Fibroblast of lung (primary cell): ENCODE results near the gene FCMR. TPM values are rescaled to one million over a fixed set of nuclear protein-coding genes. Genes with fewer than 3 reads are reported as not detected.

Experiments
- DNase-seq, 2 donors: peaks; one replicate each; pipeline versions ENCODE4 v3.0.0 to v3.0.0-alpha.2; 2010; ENCODE audit warnings: low read depth in 2 of 2
- H2AFZ ChIP-seq: 2 replicates; pipeline ENCODE4 v1.5.1; 2012; ENCODE audit warnings: low read length, control low read depth, inconsistent platforms
- H3K27ac ChIP-seq: 2 replicates; pipeline ENCODE4 v1.5.1; 2011; ENCODE audit warnings: low read length, control low read depth; ENCODE audit not compliant: insufficient read depth
- H3K27me3 ChIP-seq: 2 replicates; pipeline ENCODE4 v1.5.1; 2011; ENCODE audit warnings: mild to moderate bottlenecking, low read length; ENCODE audit not compliant: control insufficient read depth, insufficient read depth
- H3K36me3 ChIP-seq: 2 replicates; pipeline ENCODE4 v1.5.1; 2011; ENCODE audit warnings: low read length; ENCODE audit not compliant: control insufficient read depth, insufficient read depth
- H3K4me1 ChIP-seq: 2 replicates; pipeline ENCODE4 v1.5.1; 2011; ENCODE audit warnings: low read length; ENCODE audit not compliant: control insufficient read depth, insufficient read depth; ENCODE audit errors: extremely low read depth
- H3K4me2 ChIP-seq: 2 replicates; pipeline ENCODE4 v1.5.1; 2011; ENCODE audit warnings: low read length, control low read depth; ENCODE audit not compliant: insufficient read depth; ENCODE audit errors: extremely low read depth
- H3K4me3 ChIP-seq, 4 experiments: fragments of 200-600 bp in 1 of 4; sonication (generic) in 1 of 4; replicated peaks in 1 of 4; 2 replicates each; pipeline ENCODE4 v1.5.1; 2011 to 2016; ENCODE audit warnings: low read length in 4 of 4, low read depth in 3 of 4, mild to moderate bottlenecking in 3 of 4, control low read depth in 2 of 4, inconsistent platforms in 1 of 4, mixed read lengths in 1 of 4; ENCODE audit not compliant: insufficient read depth in 1 of 4; ENCODE audit errors: control extremely low read depth in 1 of 4
- H3K79me2 ChIP-seq: 2 replicates; pipeline ENCODE4 v1.5.1; 2012; ENCODE audit warnings: mild to moderate bottlenecking, low read length, inconsistent platforms; ENCODE audit not compliant: control insufficient read depth, insufficient read depth
- H3K9ac ChIP-seq: 2 replicates; pipeline ENCODE4 v1.5.1; 2011; ENCODE audit warnings: mild to moderate bottlenecking, low read length, control low read depth; ENCODE audit not compliant: insufficient read depth
- H3K9me3 ChIP-seq: 2 replicates; pipeline ENCODE4 v1.5.1; 2012; ENCODE audit warnings: low read depth, low read length; ENCODE audit not compliant: control insufficient read depth, insufficient read depth
- H4K20me1 ChIP-seq: 2 replicates; pipeline ENCODE4 v1.5.1; 2011; ENCODE audit warnings: low read length; ENCODE audit not compliant: control insufficient read depth, insufficient read depth; ENCODE audit errors: extremely low read depth
- EZH2 ChIP-seq: IDR thresholded peaks from 2 replicates; pipeline ENCODE4 v1.5.1; 2012; ENCODE audit warnings: low read length, control low read depth, mild to moderate bottlenecking; ENCODE audit errors: missing control alignments
- polyA plus RNA-seq, 2 donors: library from polyadenylated mRNA; depleted of rRNA in 1 of 2; stranded (reverse) in 1 of 2; unstranded in 1 of 2; fragments of >200 nt; gene quantifications; 2 replicates each; pipeline ENCODE4 v1.2.1, GENCODE V29; 2011 to 2012; ENCODE audit warnings: missing spikeins in 1 of 2
- total RNA-seq: library from RNA; depleted of rRNA; stranded (reverse); fragments of >200 nt; gene quantifications from 2 replicates; pipeline ENCODE4 v1.2.1, GENCODE V29; 2014
- TF ChIP-seq, protein P1 (sequence below), 2 donors: IDR thresholded peaks in 1 of 2; conservative IDR thresholded peaks in 1 of 2; 1 replicate in 1 of 2; 2 replicates in 1 of 2; pipeline ENCODE4 v1.5.1; 2011 to 2012; ENCODE audit warnings: low read length in 2 of 2, control low read depth in 1 of 2, inconsistent platforms in 1 of 2, low read depth in 1 of 2, mild to moderate bottlenecking in 1 of 2

Gene FCMR
- total and polyA plus RNA-seq, 2 donors (not counting 1 experiment from before 2014, with no cell fraction given) = 0.33 to 4.3 TPM

DNA sequence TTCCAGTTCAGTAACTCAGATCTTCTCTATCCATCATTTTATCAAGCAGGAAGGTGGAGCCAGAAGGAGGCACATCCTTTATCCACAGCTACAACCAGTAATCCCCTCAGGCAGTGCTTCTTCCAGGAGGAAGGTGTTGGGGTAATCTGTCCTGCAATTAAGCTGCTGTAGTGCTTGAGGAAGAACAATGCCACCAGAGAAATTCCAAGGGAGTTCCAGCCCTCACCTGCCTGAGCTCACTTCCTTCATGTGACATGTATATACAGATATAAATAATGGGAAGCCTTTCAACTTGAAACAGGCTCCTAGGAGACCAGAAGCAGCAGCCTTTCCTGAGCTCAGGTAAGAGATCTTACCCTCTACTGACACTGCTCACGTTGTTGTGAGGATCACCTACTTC lies 58.5 kb downstream of the FCMR start:
- no peak for TF ChIP-seq EZH2
- TF ChIP-seq, protein P1, sequence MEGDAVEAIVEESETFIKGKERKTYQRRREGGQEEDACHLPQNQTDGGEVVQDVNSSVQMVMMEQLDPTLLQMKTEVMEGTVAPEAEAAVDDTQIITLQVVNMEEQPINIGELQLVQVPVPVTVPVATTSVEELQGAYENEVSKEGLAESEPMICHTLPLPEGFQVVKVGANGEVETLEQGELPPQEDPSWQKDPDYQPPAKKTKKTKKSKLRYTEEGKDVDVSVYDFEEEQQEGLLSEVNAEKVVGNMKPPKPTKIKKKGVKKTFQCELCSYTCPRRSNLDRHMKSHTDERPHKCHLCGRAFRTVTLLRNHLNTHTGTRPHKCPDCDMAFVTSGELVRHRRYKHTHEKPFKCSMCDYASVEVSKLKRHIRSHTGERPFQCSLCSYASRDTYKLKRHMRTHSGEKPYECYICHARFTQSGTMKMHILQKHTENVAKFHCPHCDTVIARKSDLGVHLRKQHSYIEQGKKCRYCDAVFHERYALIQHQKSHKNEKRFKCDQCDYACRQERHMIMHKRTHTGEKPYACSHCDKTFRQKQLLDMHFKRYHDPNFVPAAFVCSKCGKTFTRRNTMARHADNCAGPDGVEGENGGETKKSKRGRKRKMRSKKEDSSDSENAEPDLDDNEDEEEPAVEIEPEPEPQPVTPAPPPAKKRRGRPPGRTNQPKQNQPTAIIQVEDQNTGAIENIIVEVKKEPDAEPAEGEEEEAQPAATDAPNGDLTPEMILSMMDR (conservative IDR thresholded peaks at IDR 0.05 in 1 of 2, IDR thresholded peaks at IDR 0.05 in 1 of 2; ENCODE audit: low read depth in 1 of 2, low read length in 2 of 2) = no peak
- H3K27ac ChIP-seq = no peak overlapping the region
- no peak overlapping the region for H3K9ac ChIP-seq

DNA sequence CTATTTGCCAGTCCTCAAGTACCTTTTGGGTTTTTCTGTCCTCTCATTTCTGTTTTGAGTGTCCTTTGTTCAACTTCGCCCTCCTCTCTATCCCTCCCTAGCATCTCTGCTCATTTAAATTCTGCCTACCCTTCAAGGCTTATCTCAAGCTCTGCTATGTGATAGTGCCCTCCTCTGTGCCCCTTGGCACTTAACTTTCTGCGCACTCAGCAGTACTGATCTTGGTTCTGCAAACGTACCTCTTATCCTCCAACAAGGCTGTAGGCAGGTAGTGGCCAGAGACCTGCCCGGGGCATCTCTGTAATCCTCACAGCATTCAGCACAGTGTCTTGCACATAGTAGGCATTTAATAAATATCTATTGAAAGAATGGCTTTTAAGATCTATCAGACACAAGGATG lies 61.6 kb downstream of the FCMR start:
- H4K20me1 ChIP-seq = no peaks in the 10 kb centered on the region
- no peaks in the 10 kb centered on the region for H3K36me3 ChIP-seq
- H3K4me2 ChIP-seq = no peak overlapping the region
- no peaks in the 10 kb centered on the region for H3K79me2 ChIP-seq
- DNase-seq = no peak
- peaks cover 2% of the 10 kb centered on the region for H3K27me3 ChIP-seq
- TF ChIP-seq EZH2 = no peak
- TF ChIP-seq, protein P1 (conservative IDR thresholded peaks at IDR 0.05 in 1 of 2, IDR thresholded peaks at IDR 0.05 in 1 of 2; ENCODE audit: low read depth in 1 of 2, low read length in 2 of 2) = no peak
- H3K4me3 ChIP-seq = no peak overlapping the region
- no peak overlapping the region for H3K27ac ChIP-seq
- no peaks in the 10 kb centered on the region for H3K9me3 ChIP-seq
- no peak overlapping the region for H3K9ac ChIP-seq
- no peaks in the 10 kb centered on the region for H3K4me1 ChIP-seq
- no peak overlapping the region for H2AFZ ChIP-seq

More for the DNA sequence above, 58.5 kb downstream of the FCMR start:
- no peaks in the 10 kb centered on the region for H3K9me3 ChIP-seq
- no peak overlapping the region for H3K4me3 ChIP-seq
- no peaks in the 10 kb centered on the region for H3K4me1 ChIP-seq
- H4K20me1 ChIP-seq = no peaks in the 10 kb centered on the region
- no peak for DNase-seq
- H3K4me2 ChIP-seq = no peak overlapping the region
- H3K36me3 ChIP-seq = no peaks in the 10 kb centered on the region
- peaks cover 2% of the 10 kb centered on the region for H3K27me3 ChIP-seq
- H2AFZ ChIP-seq = no peak overlapping the region
- no peaks in the 10 kb centered on the region for H3K79me2 ChIP-seq

DNA sequence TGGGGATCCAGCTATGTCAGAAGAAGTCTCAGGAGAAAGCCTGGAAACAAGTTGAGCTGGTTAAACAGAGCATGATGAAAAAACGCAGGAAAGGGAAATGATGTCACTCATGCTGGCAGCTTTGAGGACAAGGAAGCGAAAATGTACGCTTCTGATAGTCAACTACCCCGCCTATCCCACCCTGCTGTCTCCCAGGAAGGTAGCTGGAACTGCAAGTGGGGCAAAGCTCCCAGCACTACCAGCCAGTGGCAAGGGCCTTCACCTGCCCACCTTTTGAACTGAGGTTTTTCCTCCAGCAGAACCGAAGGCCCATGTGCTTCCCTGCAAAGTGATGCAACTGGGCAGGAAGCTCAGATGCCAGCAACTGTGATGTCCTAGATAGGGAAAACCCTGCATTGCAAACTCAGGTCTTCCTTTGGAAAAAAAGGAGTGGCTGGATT lies 62.6 kb downstream of the FCMR start:
- Histone ChIP-seq H3K4me3 (no peak overlapping the region), H3K9me3 (no peaks in the 10 kb centered on the region), H4K20me1 (no peaks in the 10 kb centered on the region), H3K4me2 (no peak overlapping the region), H3K27ac (no peak overlapping the region), H2AFZ (no peak overlapping the region), H3K36me3 (no peaks in the 10 kb centered on the region), H3K79me2 (no peaks in the 10 kb centered on the region), H3K9ac (no peak overlapping the region), H3K4me1 (no peaks in the 10 kb centered on the region), H3K27me3 (peaks cover 2% of the 10 kb centered on the region)
- no peak for DNase-seq
- TF ChIP-seq, protein P1 (conservative IDR thresholded peaks at IDR 0.05 in 1 of 2, IDR thresholded peaks at IDR 0.05 in 1 of 2; ENCODE audit: low read depth in 1 of 2, low read length in 2 of 2) = no peak
- TF ChIP-seq EZH2 = no peak
